Esophagus squamous epithelium (tissue), 5 donors: ENCODE measurements around the gene SLC12A6. TPM values are rescaled to one million over a fixed set of nuclear protein-coding genes. Genes with fewer than 3 reads are reported as not detected.

Source experiments
- DNase-seq: peaks from one replicate; lab custom pipeline; 2025; lab: John Stamatoyannopoulos, UW
- H3K27ac ChIP-seq, 4 donors: fragments of 200-600 bp; sonication (generic); one replicate each; pipeline ENCODE4 v1.5.1; 2016 to 2019; ENCODE audit warnings: mild to moderate bottlenecking in 1 of 4
- H3K27me3 ChIP-seq, 4 donors: fragments of 200-600 bp; sonication (generic); 1 replicate in 3 of 4; 2 replicates in 1 of 4; pipeline versions ENCODE4 v1.5.1 to v1.6.0; 2017 to 2021; ENCODE audit warnings: antibody characterized with exemption in 1 of 4
- H3K36me3 ChIP-seq, 3 donors: fragments of 200-600 bp; sonication (generic); one replicate each; pipeline ENCODE4 v1.5.1; 2016 to 2019
- H3K4me1 ChIP-seq, 3 donors: fragments of 200-600 bp; sonication (generic); one replicate each; pipeline ENCODE4 v1.5.1; 2017 to 2019
- H3K4me3 ChIP-seq, 4 donors: fragments of 200-600 bp; sonication (generic); 1 replicate in 3 of 4; 2 replicates in 1 of 4; pipeline ENCODE4 v1.5.1; 2016 to 2019; ENCODE audit warnings: mild to moderate bottlenecking in 2 of 4, moderate library complexity in 1 of 4
- H3K9me3 ChIP-seq, 3 donors: fragments of 200-600 bp; sonication (generic); one replicate each; pipeline ENCODE4 v1.5.1; 2016 to 2019
- POLR2A ChIP-seq, 4 donors: fragments of 450-650 bp; IDR thresholded peaks; one replicate each; pipeline ENCODE4 v1.6.1; 2017; ENCODE audit warnings: antibody characterized with exemption in 4 of 4, mild to moderate bottlenecking in 4 of 4, moderate library complexity in 3 of 4
- WGBS, 2 donors: methylation state at CpG; one replicate each; pipeline ENCODE4 v1.1.5; 2018; 5-methylcytosine and 5-hydroxymethylcytosine counted together
- intact Hi-C: fragments of 100-400 bp; cut with DNase I; formaldehyde crosslinking; loops from one replicate; pipeline ENCODE4 v1.15.0; 2022
- total RNA-seq, 4 donors: library from RNA; depleted of rRNA; stranded (reverse); fragments of >200 nt; gene quantifications; one replicate each; pipeline ENCODE4 v1.1.0, GENCODE V29; 2016
- TF ChIP-seq, protein P1 (sequence below), 6 experiments: fragments of 450-650 bp in 4 of 6; fragments of 200-600 bp in 2 of 6; sonication (generic) in 2 of 6; IDR thresholded peaks; one replicate each; pipeline ENCODE4 v1.5.1; 2016 to 2019; ENCODE audit warnings: antibody characterized with exemption in 6 of 6, mild to moderate bottlenecking in 4 of 6, moderate library complexity in 4 of 6
- donor health status: DM: yes; HTN: yes; CAD: no.

SLC12A6 gene
- total RNA-seq, 4 donors from 2014 or later, result 33.0 to 70.3 (median 49.5) TPM

DNA sequence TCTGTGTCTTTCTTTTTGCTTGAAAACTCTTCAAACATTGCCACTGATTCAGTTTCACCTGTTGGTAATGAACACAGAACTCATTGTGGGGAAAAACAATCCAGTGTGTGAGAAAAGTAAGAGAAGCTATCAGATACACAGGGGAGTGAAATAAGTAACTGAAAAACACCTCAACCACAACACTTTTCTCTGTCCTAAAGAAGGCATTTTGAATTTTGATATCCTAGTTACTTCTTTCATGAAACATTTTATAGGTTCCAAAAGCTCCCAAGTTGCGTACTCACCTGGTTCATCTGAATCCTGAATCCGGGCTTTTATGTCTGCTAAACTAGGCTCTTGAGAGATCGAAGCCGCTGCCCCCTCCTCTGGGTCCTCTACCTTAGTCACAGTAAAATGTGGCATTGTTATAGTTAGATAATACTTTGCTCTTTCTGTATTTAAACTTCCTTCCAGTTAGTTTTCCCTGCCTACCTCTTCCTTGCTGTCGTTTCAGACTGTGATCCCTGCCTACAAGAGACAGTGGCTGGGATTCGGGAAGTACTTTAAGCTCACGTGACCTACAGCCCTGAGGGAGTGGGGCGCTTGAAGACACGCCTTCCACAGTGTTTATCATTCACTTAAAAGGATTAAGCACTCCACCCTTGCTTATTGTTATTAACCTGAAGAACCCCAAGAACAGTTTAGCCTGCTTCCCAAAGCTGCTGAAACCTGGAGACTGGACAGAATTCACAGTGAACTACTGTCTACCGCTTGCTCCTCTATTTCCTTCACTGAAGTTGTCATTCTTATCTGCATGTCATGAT lies 19.1 kb downstream of the SLC12A6 start:
- Histone ChIP-seq H3K9me3 (no peaks in the 10 kb centered on the region), H3K4me1 (peaks cover 3 to 61% (median 4%) of the 10 kb centered on the region in 3 donors), H3K27ac (peak overlapping the region; percentile 75 to 89 (median 88)), H3K27me3 (no peaks in the 10 kb centered on the region), H3K4me3 (peak overlapping the region; percentile 36 to 70 (median 56)), H3K36me3 (peaks cover 0 to 15% (median 0%) of the 10 kb centered on the region in 3 donors)
- WGBS, 2 donors, result 6 to 10% methylated on average over 9 to 10 of the region's 10 CpGs
- no peak for DNase-seq
- TF ChIP-seq, protein P1, sequence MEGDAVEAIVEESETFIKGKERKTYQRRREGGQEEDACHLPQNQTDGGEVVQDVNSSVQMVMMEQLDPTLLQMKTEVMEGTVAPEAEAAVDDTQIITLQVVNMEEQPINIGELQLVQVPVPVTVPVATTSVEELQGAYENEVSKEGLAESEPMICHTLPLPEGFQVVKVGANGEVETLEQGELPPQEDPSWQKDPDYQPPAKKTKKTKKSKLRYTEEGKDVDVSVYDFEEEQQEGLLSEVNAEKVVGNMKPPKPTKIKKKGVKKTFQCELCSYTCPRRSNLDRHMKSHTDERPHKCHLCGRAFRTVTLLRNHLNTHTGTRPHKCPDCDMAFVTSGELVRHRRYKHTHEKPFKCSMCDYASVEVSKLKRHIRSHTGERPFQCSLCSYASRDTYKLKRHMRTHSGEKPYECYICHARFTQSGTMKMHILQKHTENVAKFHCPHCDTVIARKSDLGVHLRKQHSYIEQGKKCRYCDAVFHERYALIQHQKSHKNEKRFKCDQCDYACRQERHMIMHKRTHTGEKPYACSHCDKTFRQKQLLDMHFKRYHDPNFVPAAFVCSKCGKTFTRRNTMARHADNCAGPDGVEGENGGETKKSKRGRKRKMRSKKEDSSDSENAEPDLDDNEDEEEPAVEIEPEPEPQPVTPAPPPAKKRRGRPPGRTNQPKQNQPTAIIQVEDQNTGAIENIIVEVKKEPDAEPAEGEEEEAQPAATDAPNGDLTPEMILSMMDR (IDR thresholded peaks at IDR 0.05), result no peak
- peak in 3 of 4 donors; percentile 54 to 56 (median 56) for TF ChIP-seq POLR2A (IDR thresholded peaks at IDR 0.05)
- intact Hi-C loops, result no loop called here

- no peak for DNase-seq
- H3K9me3 ChIP-seq, result no peaks in the 10 kb centered on the region
- intact Hi-C loops, result no loop called here
- H3K27ac ChIP-seq, result no peak overlapping the region
- WGBS, 2 donors, result 61 to 87% methylated on average over 3 of the region's 3 CpGs
- H3K4me1 ChIP-seq, result peaks cover 3 to 54% (median 4%) of the 10 kb centered on the region in 3 donors
- TF ChIP-seq POLR2A (IDR thresholded peaks at IDR 0.05), result no peak
- TF ChIP-seq, protein P1 (IDR thresholded peaks at IDR 0.05), result no peak
- no peak overlapping the region for H3K4me3 ChIP-seq
- H3K27me3 ChIP-seq, result no peaks in the 10 kb centered on the region
- peaks cover 0 to 33% (median 0%) of the 10 kb centered on the region in 3 donors for H3K36me3 ChIP-seq
Measured at GRCh38 chr15:34314491-34315490, 22.8 kb downstream of the SLC12A6 start.

DNA sequence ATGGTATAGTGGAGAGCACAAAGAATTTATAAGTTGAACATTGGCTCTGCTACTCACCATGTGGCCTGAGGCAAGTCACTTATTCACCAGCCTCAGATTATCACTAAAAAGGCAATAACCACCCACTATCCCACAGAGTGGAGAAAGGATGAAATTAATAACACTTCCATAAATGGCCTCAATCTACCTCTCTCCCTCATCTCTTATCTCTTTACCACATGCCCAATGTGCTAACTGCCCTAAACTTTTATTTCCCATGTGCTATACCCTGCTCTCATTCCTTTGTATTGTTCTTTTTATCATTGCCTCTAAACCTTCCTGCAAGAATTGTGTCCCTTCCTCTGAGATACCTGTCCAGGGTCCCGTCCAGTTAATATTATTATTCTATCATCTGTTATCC lies 26.0 kb downstream of the SLC12A6 start:
- 85 to 91% methylated on average over 1 of the region's 1 CpG for WGBS, 2 donors
- TF ChIP-seq, protein P1 (IDR thresholded peaks at IDR 0.05), result no peak
- TF ChIP-seq POLR2A (IDR thresholded peaks at IDR 0.05), result no peak
- peaks cover 0 to 23% (median 0%) of the 10 kb centered on the region in 3 donors for H3K4me1 ChIP-seq
- intact Hi-C loops, result no loop called here
- H3K27ac ChIP-seq, result no peak overlapping the region
- DNase-seq, result no peak
- no peak overlapping the region for H3K4me3 ChIP-seq
- no peaks in the 10 kb centered on the region for H3K9me3 ChIP-seq
- no peaks in the 10 kb centered on the region for H3K27me3 ChIP-seq
- H3K36me3 ChIP-seq, result peaks cover 0 to 45% (median 0%) of the 10 kb centered on the region in 3 donors

GRCh38 chr15:34304613-34305012 lies 33.0 kb downstream of the SLC12A6 start:
- H3K9me3 ChIP-seq, result no peaks in the 10 kb centered on the region
- no peak for DNase-seq
- H3K4me1 ChIP-seq, result peaks cover 0 to 21% (median 3%) of the 10 kb centered on the region in 3 donors
- H3K4me3 ChIP-seq, result no peak overlapping the region
- TF ChIP-seq, protein P1 (IDR thresholded peaks at IDR 0.05), result no peak
- no peak for TF ChIP-seq POLR2A (IDR thresholded peaks at IDR 0.05)
- intact Hi-C loops, result loop anchor here (5.0 kb wide), 1 partner anchor 57 kb away; no protein-coding TSS in a partner anchor
- no peak overlapping the region for H3K27ac ChIP-seq
- H3K27me3 ChIP-seq, result no peaks in the 10 kb centered on the region
- peaks cover 0 to 22% (median 0%) of the 10 kb centered on the region in 3 donors for H3K36me3 ChIP-seq
